ENCODE results near the gene ATG14. TPM values are rescaled to one million over a fixed set of nuclear protein-coding genes. Genes with fewer than 3 reads are reported as not detected.

Gene ATG14
- total RNA-seq, 2 experiments from 2014 or later, result 5.0 to 5.1 TPM

DNA sequence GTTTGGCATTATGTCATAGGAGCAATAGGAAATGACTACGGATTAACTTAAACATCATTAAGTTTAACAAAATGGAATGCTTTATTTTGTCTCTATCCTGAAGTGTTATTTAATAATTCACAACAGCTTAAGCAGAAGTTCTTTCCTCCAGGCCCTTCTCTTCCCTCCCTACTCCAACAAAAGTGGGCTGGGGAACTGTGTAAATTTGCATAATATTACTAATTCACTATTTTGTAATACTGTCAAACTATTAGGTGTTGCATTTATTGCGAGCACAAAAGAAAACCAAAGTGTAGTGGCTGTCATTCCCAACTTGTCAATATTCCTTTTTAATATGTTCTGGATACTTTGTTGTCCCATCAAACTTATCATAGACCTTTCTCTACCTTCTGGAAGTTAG, 69.8 kb downstream of the ATG14 start:
- no peak overlapping the region for H3K27ac Mint-ChIP-seq
- POLR2A ChIA-PET, result no interaction called here
- CTCF ChIA-PET, result interaction anchor here (1.2 to 1.9 kb wide), 2 partner anchors 12 to 15 kb away, joined by 3 to 7 read pairs; no protein-coding TSS in a partner anchor
- ATAC-seq, result no peak
- peaks cover 71% of the 10 kb centered on the region for H3K4me1 Mint-ChIP-seq
- no peaks in the 10 kb centered on the region for H3K27me3 Mint-ChIP-seq
- DNase-seq, result no peak
- peaks cover 2% of the 10 kb centered on the region for H3K36me3 Mint-ChIP-seq (ENCODE audit: low read depth)
- no peak overlapping the region for H3K4me3 Mint-ChIP-seq
- no peaks in the 10 kb centered on the region for H3K9me3 Mint-ChIP-seq (ENCODE audit: low read depth)
- intact Hi-C loops (cut with DNase I, micrococcal nuclease), result no loop called here

DNA sequence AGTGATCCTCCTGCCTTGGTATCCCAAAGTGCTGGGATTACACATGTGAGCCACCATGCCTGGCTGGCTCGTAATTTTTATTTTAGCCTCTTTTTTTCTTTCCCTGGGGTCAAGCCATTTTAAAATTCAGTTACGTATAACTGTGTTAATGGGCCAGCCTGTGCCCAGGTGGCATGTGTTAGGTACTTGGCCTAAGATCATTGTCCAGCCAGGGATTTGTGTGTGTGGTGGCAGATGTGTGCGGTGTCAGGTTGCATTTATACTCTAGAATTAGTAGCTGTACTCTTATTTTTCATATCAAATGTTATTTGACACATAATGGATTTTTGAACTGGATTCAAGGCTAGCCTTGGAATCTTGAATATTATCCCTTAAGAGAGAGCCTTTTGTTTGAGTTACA, 71.1 kb downstream of the ATG14 start:
- POLR2A ChIA-PET, result no interaction called here
- Mint-ChIP-seq H3K36me3 (ENCODE audit: low read depth) (peaks cover 2% of the 10 kb centered on the region), H3K27ac (peak overlapping the region; percentile 42), H3K4me1 (peaks cover 73% of the 10 kb centered on the region), H3K4me3 (no peak overlapping the region), H3K9me3 (ENCODE audit: low read depth) (no peaks in the 10 kb centered on the region), H3K27me3 (no peaks in the 10 kb centered on the region)
- intact Hi-C loops (cut with DNase I, micrococcal nuclease), result no loop called here
- DNase-seq, result no peak
- CTCF ChIA-PET, result interaction anchor here (0.6 to 1.5 kb wide), 4 partner anchors 10 to 97 kb away, joined by 3 to 6 read pairs (median 4); no protein-coding TSS in a partner anchor
- no peak for ATAC-seq

DNA sequence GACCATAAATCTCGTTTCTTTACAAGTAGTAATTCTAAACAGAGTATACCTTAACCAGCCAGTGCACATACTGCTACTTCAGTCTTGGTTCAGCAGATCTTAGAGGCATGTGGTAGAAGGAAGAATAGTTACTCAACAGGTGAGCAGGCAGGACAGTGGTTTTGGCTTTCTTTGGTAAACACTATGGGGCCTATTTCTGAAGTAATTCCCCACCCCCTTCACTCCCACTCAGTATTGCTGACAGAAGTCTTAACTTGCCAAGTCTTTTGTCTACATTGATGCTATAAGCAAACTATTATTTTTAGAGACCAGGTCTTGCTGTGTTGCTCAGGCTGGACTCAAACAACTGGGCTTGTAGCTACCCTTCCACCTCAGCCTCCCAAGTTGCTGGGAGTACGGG, 71.9 kb downstream of the ATG14 start:
- no peaks in the 10 kb centered on the region for H3K27me3 Mint-ChIP-seq
- H3K4me1 Mint-ChIP-seq, result peaks cover 78% of the 10 kb centered on the region
- POLR2A ChIA-PET, result interaction anchor here (0.8 kb wide), 1 partner anchor 10 kb away, joined by 5 read pairs; no protein-coding TSS in a partner anchor
- peaks cover 3% of the 10 kb centered on the region for H3K36me3 Mint-ChIP-seq (ENCODE audit: low read depth)
- peak; percentile 53 for ATAC-seq
- intact Hi-C loops (cut with DNase I, micrococcal nuclease), result loop anchor here in 1 of 2 experiments (1.0 to 2.0 kb wide), 2 partner anchors 9 to 33 kb away; no protein-coding TSS in a partner anchor
- peak; percentile 61 for DNase-seq
- H3K4me3 Mint-ChIP-seq, result no peak overlapping the region
- peak overlapping the region; percentile 29 for H3K27ac Mint-ChIP-seq
- no peaks in the 10 kb centered on the region for H3K9me3 Mint-ChIP-seq (ENCODE audit: low read depth)
- CTCF ChIA-PET, result interaction anchor here (0.6 to 1.5 kb wide), 6 partner anchors 9 to 96 kb away, joined by 3 to 6 read pairs (median 4); no protein-coding TSS in a partner anchor

DNA sequence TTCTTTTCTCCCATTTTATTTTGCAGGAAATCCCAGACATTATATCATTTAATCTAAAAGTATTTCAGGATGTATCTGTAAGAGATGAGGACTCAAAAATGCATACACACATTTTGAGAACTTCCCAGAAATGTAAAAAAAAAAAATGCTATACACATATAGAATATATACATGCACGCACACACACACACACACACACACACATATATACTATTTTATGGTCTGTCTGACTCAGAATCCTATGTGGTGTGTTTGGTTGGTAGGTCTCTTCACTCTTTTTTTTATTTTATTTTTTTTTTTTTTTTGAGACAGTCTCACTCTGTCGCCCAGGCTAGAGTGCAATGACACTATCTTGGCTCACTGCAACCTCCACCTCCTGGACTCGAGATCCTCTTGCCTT, 74.9 kb downstream of the ATG14 start:
- DNase-seq (no peak), ATAC-seq (peak; percentile 3)
- POLR2A ChIA-PET, result no interaction called here
- Mint-ChIP-seq H3K27me3 (no peaks in the 10 kb centered on the region), H3K27ac (no peak overlapping the region), H3K9me3 (ENCODE audit: low read depth) (peaks cover 1% of the 10 kb centered on the region), H3K4me1 (peaks cover 88% of the 10 kb centered on the region), H3K4me3 (no peak overlapping the region), H3K36me3 (ENCODE audit: low read depth) (peaks cover 10% of the 10 kb centered on the region)
- CTCF ChIA-PET, result interaction anchor here (0.6 to 2.3 kb wide), 2 partner anchors 18 to 86 kb away, joined by 3 to 13 read pairs; no protein-coding TSS in a partner anchor
- intact Hi-C loops (cut with DNase I, micrococcal nuclease), result loop anchor here in 1 of 2 experiments (1.0 kb wide), 1 partner anchor 65 kb away; the partner anchor contains the start of gene FBXO34

DNA sequence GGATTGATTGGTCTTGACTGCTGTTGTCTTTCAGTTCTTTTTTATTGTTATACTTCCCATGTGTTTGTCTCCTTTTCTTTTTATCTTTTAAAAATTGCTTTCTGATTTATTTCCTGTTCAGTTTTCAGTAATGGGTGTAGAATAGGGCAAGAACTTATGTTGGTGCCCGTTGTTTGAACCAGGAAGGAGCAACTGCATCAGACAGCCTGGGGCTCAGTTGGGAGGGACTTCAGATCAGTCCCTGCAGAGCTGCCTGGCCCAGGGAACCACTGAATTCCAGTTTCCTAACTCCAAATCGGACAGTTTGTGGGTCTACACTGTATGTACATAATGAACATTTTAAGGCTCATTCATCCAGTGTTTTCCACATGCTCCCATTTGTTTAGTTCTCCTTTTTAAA, 75.5 kb downstream of the ATG14 start:
- ChIA-PET POLR2A (no interaction called here), CTCF (interaction anchor here (0.6 kb wide), 1 partner anchor 87 kb away, joined by 3 read pairs; no protein-coding TSS in a partner anchor)
- ATAC-seq (no peak), DNase-seq (peak; percentile 32)
- peak overlapping the region; percentile 27 for H3K27ac Mint-ChIP-seq
- no peaks in the 10 kb centered on the region for H3K27me3 Mint-ChIP-seq
- H3K9me3 Mint-ChIP-seq (ENCODE audit: low read depth), result peaks cover 1% of the 10 kb centered on the region
- peaks cover 10% of the 10 kb centered on the region for H3K36me3 Mint-ChIP-seq (ENCODE audit: low read depth)
- no peak overlapping the region for H3K4me3 Mint-ChIP-seq
- intact Hi-C loops (cut with DNase I, micrococcal nuclease), result no loop called here
- peaks cover 84% of the 10 kb centered on the region for H3K4me1 Mint-ChIP-seq

DNA sequence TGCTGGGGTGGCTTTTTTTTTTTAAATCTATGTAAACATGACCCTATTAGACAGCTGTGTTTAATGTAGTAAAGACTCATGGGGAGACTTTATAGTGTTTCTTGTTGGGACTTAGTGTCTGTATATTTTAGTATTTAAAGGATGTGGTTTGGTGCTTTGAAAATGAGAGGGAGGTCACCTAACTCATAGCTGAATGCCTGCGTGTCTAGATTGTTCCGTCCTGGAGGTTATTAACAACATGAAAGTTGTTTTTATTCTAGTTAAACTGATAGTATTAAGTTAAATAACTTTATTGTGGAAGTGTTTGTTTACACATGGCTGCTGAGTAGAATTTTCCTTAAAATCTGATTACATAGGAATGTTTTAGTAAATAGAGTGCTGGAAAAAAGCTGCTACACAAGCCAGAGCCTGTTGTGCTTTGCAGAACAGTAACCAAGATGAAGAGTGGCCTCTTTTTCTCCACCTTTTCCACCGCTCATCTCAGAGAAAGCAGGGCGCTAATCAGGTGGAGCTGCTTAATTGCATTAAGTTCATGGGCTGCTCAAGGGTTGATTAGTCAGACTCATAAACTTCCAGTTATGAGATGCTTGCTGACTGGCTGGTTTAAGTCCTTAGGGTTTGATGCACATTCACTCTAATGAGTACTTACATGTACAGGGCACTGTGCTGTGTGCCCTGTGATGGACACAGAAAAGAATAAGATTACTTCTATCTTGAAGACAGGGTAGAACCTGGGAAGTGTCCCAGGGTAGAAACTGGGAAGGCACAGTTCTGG, 77.7 kb downstream of the ATG14 start:
- Mint-ChIP-seq H3K27me3 (no peaks in the 10 kb centered on the region), H3K27ac (peak overlapping the region; percentile 69), H3K9me3 (ENCODE audit: low read depth) (peaks cover 1% of the 10 kb centered on the region), H3K4me3 (peak overlapping the region; percentile 16), H3K36me3 (ENCODE audit: low read depth) (peaks cover 8% of the 10 kb centered on the region), H3K4me1 (peaks cover 85% of the 10 kb centered on the region)
- intact Hi-C loops (cut with DNase I, micrococcal nuclease), result loop anchor here in 1 of 2 experiments (2.0 to 5.0 kb wide), 4 partner anchors 15 to 61 kb away; no protein-coding TSS in a partner anchor
- ChIA-PET POLR2A (no interaction called here), CTCF (interaction anchor here (0.6 to 2.4 kb wide), 8 partner anchors 13 to 122 kb away, joined by 3 to 8 read pairs (median 4); no protein-coding TSS in a partner anchor)
- DNase-seq (no peak), ATAC-seq (peak; percentile 31)

DNA sequence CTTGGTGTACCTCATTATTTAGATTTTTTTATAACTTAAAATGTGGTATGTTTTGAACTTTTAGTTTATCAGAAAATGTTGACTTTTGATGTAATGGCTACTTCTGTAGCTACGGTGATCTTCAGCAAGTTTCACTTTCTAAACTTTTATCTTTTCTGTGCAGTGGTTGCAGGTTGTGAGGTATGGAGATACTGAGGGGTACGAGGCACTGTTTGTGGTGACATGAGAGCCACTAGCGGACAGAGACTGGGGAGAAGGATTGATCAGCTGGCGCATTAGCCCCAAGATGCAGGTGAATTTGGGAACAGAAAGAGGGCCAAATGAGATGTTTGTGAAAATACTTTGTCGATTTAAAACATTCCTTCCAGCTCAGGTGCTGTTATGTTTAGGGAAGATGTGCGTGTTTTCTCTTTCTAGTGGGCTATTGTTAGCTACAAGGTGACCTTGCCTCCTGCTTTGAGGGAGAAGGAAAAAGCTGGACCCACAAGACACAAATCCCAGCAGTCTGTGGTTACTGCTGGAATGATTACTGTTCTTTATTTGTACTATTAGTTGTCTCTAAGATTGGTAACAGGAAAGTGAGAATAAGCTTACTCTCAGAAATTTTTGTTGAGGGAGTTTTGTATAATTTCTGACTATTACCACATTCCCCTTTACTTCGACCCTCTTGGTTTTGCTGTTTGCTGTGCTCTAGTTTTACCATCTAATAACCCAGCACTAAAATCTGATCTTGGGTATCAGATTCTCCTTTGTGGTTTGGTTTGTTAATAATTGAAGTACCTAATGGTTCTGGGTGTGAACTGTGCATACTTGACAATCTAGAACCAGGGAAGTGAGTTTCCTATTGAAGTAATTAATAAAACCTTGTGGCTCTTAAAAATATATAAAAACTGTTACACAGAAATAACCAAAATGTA, 78.7 kb downstream of the ATG14 start:
- POLR2A ChIA-PET, result interaction anchor here (0.7 kb wide), 1 partner anchor 29 kb away, joined by 3 read pairs; no protein-coding TSS in a partner anchor
- DNase-seq (peak; percentile 32), ATAC-seq (no peak)
- Mint-ChIP-seq H3K27me3 (no peaks in the 10 kb centered on the region), H3K36me3 (ENCODE audit: low read depth) (peaks cover 8% of the 10 kb centered on the region), H3K4me1 (peaks cover 82% of the 10 kb centered on the region), H3K9me3 (ENCODE audit: low read depth) (peaks cover 1% of the 10 kb centered on the region), H3K4me3 (peak overlapping the region; percentile 49), H3K27ac (peak overlapping the region; percentile 69)
- intact Hi-C loops (cut with DNase I, micrococcal nuclease), result loop anchor here in 1 of 2 experiments (2.0 to 5.0 kb wide), 4 partner anchors 16 to 60 kb away; no protein-coding TSS in a partner anchor
- CTCF ChIA-PET, result interaction anchor here (0.7 to 2.4 kb wide), 14 partner anchors 10 to 242 kb away, joined by 3 to 10 read pairs (median 4); no protein-coding TSS in a partner anchor

DNA sequence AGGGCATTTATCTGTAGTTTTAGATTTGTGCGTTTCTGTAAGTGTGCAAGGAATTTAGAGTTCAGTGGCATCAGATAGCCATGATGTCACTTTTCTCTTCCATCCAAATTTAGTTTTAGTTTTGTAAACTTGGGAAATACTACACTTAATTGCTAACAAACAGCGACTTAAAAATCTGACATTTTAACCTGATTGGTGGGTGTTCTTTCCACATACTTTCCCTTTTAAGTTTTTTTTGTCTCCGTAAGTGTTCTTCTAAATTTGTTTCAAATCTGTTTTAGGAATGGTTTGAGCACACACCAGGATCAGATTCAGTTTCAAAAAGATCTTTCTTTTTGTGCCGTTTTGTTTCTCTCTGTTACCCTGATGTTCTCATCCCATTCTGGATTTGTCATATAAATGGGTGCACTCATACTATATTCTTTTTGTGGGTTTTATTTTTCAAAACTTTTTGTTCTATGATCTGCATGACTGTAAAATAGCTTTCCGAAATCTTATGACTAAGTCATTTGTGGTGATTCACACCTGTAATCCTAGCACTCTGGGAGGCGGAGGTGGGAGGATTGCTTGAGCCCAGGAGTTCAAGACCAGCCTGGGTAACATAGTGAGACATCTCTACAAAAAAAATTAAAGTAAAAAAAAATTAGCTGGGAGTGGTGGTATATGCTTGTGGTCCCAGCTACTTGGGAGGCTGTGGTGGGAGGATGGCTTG, 81.5 kb downstream of the ATG14 start:
- POLR2A ChIA-PET, result interaction anchor here (0.6 to 1.1 kb wide), 6 partner anchors 10 to 56 kb away, joined by 4 to 10 read pairs (median 5); no protein-coding TSS in a partner anchor
- no peaks in the 10 kb centered on the region for H3K27me3 Mint-ChIP-seq
- CTCF ChIA-PET, result interaction anchor here (0.5 to 2.0 kb wide), 7 partner anchors 10 to 138 kb away, joined by 3 to 7 read pairs (median 4); no protein-coding TSS in a partner anchor
- H3K36me3 Mint-ChIP-seq (ENCODE audit: low read depth), result peaks cover 12% of the 10 kb centered on the region
- peaks cover 1% of the 10 kb centered on the region for H3K9me3 Mint-ChIP-seq (ENCODE audit: low read depth)
- intact Hi-C loops (cut with DNase I, micrococcal nuclease), result loop anchor here (1.0 to 5.0 kb wide), 8 partner anchors 9 to 59 kb away; partner anchors contain the start of gene FBXO34 (in 1 of the 2)
- peak overlapping the region; percentile 10 for H3K4me3 Mint-ChIP-seq
- H3K27ac Mint-ChIP-seq, result peak overlapping the region; percentile 89
- DNase-seq (peak; percentile 77), ATAC-seq (peak; percentile 76)
- H3K4me1 Mint-ChIP-seq, result peaks cover 82% of the 10 kb centered on the region

DNA sequence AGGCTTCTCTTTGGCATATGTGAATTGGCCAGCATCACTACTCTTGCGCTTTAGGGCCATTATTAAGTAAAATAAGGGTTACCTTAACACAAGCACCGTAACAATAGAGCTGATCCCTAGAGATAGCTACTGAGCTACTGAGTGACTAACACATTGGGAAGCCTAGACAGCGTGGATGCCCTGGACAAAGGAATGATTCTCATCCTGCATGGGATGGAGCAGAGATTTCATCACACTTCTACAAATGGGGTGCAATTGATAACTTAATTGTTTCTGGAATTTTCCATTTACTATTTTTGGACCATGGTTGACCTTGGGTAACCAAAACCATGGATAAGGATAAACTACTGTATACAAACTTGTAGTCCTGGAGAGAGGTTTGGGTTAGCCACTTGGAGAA, 83.3 kb downstream of the ATG14 start:
- peaks cover 12% of the 10 kb centered on the region for H3K36me3 Mint-ChIP-seq (ENCODE audit: low read depth)
- H3K4me3 Mint-ChIP-seq, result no peak overlapping the region
- H3K9me3 Mint-ChIP-seq (ENCODE audit: low read depth), result no peaks in the 10 kb centered on the region
- H3K27ac Mint-ChIP-seq, result no peak overlapping the region
- intact Hi-C loops (cut with DNase I, micrococcal nuclease), result no loop called here
- POLR2A ChIA-PET, result no interaction called here
- ATAC-seq (no peak), DNase-seq (no peak)
- peaks cover 65% of the 10 kb centered on the region for H3K4me1 Mint-ChIP-seq
- no peaks in the 10 kb centered on the region for H3K27me3 Mint-ChIP-seq
- CTCF ChIA-PET, result interaction anchor here (1.5 kb wide), 1 partner anchor 167 kb away, joined by 3 read pairs; no protein-coding TSS in a partner anchor

DNA sequence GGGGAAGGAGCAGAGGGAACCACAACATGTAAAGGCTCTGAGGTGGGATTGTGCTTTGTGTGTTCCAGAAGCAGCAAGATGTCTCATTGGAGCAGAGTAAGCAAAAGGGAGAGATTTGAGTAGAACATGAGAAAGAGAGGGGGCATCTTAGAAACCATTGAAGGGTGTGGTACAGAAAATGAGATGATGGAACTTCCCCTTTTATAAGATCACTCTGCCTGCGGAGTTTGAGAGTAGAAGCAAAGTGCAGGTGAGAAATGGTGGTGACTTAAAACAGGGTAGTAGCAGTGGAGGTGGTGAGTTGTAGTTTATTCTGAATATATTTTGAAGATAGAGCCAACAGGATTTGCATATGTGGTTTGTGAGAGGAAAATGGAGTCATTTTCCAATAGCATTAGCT, 84.5 kb downstream of the ATG14 start:
- CTCF ChIA-PET, result interaction anchor here (0.7 to 1.8 kb wide), 3 partner anchors 25 to 166 kb away, joined by 3 to 5 read pairs (median 3); no protein-coding TSS in a partner anchor
- Mint-ChIP-seq H3K36me3 (ENCODE audit: low read depth) (peaks cover 12% of the 10 kb centered on the region), H3K27ac (no peak overlapping the region), H3K4me1 (peaks cover 54% of the 10 kb centered on the region), H3K27me3 (no peaks in the 10 kb centered on the region), H3K9me3 (ENCODE audit: low read depth) (no peaks in the 10 kb centered on the region), H3K4me3 (no peak overlapping the region)
- DNase-seq, result no peak
- ATAC-seq, result peak; percentile 24
- intact Hi-C loops (cut with DNase I, micrococcal nuclease), result no loop called here
- POLR2A ChIA-PET, result no interaction called here
